NCI-H524 treated with DMSO at 0.1 percent for 48 hours (cell line): Measurements from ENCODE around the gene ZMYM4.
"Not testable (repeated sequence)": the region's sequence is repeated elsewhere in the genome, so short reads cannot be mapped to it uniquely, and the experiment has no call there.

ENCODE experiments used
- DNase-seq: peaks from one replicate; lab custom pipeline; 2025; lab: John Stamatoyannopoulos, UW

The ZMYM4 gene

GRCh38 chr1:35454176-35454575 is 185.7 kb downstream of the ZMYM4 start:
- DNase-seq = no peak

GRCh38 chr1:35454616-35455015 is 186.1 kb downstream of the ZMYM4 start:
- no peak for DNase-seq

GRCh38 chr1:35460796-35461195 is 192.3 kb downstream of the ZMYM4 start:
- DNase-seq = no peak

- DNase-seq = no peak
Measured at GRCh38 chr1:35461966-35462651, 193.6 kb downstream of the ZMYM4 start.

GRCh38 chr1:35463232-35463631 is 194.7 kb downstream of the ZMYM4 start:
- no peak for DNase-seq

- DNase-seq = not testable (repeated sequence)
Measured at GRCh38 chr1:35463749-35464148, 195.2 kb downstream of the ZMYM4 start.

- no peak for DNase-seq
Measured at GRCh38 chr1:35466120-35466519, 197.6 kb downstream of the ZMYM4 start.

- no peak for DNase-seq
Measured at GRCh38 chr1:35470977-35471613, 202.6 kb downstream of the ZMYM4 start.
